ENCODE data around the gene TUBB2B.

- no peak for TF ChIP-seq SP1 (IDR thresholded peaks at IDR 0.05)
- no peak for TF ChIP-seq TARDBP (IDR thresholded peaks at IDR 0.05)
- no peak for TF ChIP-seq BHLHE40 (IDR thresholded peaks at IDR 0.05; ENCODE audit: borderline replicate concordance)
These were observed 44.3 kb upstream of the TUBB2B start for GRCh38 chr6:3271756-3272155.
